ENCODE measurements around the gene SLC41A1. TPM values are rescaled to one million over a fixed set of nuclear protein-coding genes. Genes with fewer than 3 reads are reported as not detected.

SLC41A1 gene
- total RNA-seq, 1 donor from 2014 or later: 16.8 TPM

DNA sequence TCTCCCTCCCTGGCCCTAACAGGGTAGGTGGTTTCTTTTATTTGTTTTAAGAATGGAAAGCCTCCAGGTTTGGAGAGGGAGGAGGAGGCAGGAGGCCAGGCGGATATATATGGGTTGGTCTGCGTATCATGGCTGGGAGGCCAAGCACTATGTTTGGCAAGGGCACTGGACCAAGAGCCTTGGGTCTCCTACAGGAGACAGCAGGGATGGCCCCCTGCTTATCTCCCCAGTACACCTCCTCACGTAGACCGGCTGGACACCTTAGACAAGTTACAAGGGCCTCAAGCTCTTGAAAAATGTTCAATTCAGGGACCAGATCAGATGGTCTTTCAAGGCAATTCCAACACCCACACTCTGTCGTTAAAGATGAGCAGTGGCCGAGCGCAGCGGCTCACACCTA is 10.9 kb downstream of the SLC41A1 start:
- TF ChIP-seq, protein P1, sequence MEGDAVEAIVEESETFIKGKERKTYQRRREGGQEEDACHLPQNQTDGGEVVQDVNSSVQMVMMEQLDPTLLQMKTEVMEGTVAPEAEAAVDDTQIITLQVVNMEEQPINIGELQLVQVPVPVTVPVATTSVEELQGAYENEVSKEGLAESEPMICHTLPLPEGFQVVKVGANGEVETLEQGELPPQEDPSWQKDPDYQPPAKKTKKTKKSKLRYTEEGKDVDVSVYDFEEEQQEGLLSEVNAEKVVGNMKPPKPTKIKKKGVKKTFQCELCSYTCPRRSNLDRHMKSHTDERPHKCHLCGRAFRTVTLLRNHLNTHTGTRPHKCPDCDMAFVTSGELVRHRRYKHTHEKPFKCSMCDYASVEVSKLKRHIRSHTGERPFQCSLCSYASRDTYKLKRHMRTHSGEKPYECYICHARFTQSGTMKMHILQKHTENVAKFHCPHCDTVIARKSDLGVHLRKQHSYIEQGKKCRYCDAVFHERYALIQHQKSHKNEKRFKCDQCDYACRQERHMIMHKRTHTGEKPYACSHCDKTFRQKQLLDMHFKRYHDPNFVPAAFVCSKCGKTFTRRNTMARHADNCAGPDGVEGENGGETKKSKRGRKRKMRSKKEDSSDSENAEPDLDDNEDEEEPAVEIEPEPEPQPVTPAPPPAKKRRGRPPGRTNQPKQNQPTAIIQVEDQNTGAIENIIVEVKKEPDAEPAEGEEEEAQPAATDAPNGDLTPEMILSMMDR (IDR thresholded peaks at IDR 0.05; ENCODE audit: unreplicated experiment): no peak
- no peak overlapping the region for H3K4me3 Mint-ChIP-seq (ENCODE audit: low read depth)
- no peaks in the 10 kb centered on the region for H3K27me3 Mint-ChIP-seq
- peaks cover 12% of the 10 kb centered on the region for H3K36me3 Mint-ChIP-seq (ENCODE audit: insufficient read depth)
- H3K27ac Mint-ChIP-seq: no peak overlapping the region
- no peak for DNase-seq (ENCODE audit: low spot score, unreplicated experiment)
- no peaks in the 10 kb centered on the region for H3K9me3 Mint-ChIP-seq (ENCODE audit: low read depth)
- peaks cover 5% of the 10 kb centered on the region for H3K4me1 Mint-ChIP-seq (ENCODE audit: low read depth)

- Mint-ChIP-seq H3K9me3 (ENCODE audit: low read depth) (no peaks in the 10 kb centered on the region), H3K36me3 (ENCODE audit: insufficient read depth) (peaks cover 14% of the 10 kb centered on the region), H3K4me3 (ENCODE audit: low read depth) (no peak overlapping the region), H3K27me3 (no peaks in the 10 kb centered on the region), H3K4me1 (ENCODE audit: low read depth) (peaks cover 5% of the 10 kb centered on the region), H3K27ac (no peak overlapping the region)
- TF ChIP-seq, protein P1 (IDR thresholded peaks at IDR 0.05; ENCODE audit: unreplicated experiment): no peak
- no peak for DNase-seq (ENCODE audit: low spot score, unreplicated experiment)
Measured at GRCh38 chr1:205800981-205801703, 11.9 kb downstream of the SLC41A1 start.

GRCh38 chr1:205800427-205800826 is 12.6 kb downstream of the SLC41A1 start:
- TF ChIP-seq, protein P1 (IDR thresholded peaks at IDR 0.05; ENCODE audit: unreplicated experiment): no peak
- Mint-ChIP-seq H3K27ac (no peak overlapping the region), H3K27me3 (no peaks in the 10 kb centered on the region), H3K4me3 (ENCODE audit: low read depth) (no peak overlapping the region), H3K9me3 (ENCODE audit: low read depth) (no peaks in the 10 kb centered on the region), H3K4me1 (ENCODE audit: low read depth) (peaks cover 5% of the 10 kb centered on the region), H3K36me3 (ENCODE audit: insufficient read depth) (peaks cover 14% of the 10 kb centered on the region)
- DNase-seq (ENCODE audit: low spot score, unreplicated experiment): no peak

- DNase-seq (ENCODE audit: low spot score, unreplicated experiment): no peak
- TF ChIP-seq, protein P1 (IDR thresholded peaks at IDR 0.05; ENCODE audit: unreplicated experiment): no peak
- Mint-ChIP-seq H3K27me3 (no peaks in the 10 kb centered on the region), H3K4me1 (ENCODE audit: low read depth) (peaks cover 5% of the 10 kb centered on the region), H3K4me3 (ENCODE audit: low read depth) (no peak overlapping the region), H3K9me3 (ENCODE audit: low read depth) (no peaks in the 10 kb centered on the region), H3K27ac (no peak overlapping the region), H3K36me3 (ENCODE audit: insufficient read depth) (peaks cover 15% of the 10 kb centered on the region)
Measured at GRCh38 chr1:205798577-205798976, 14.4 kb downstream of the SLC41A1 start.

DNA sequence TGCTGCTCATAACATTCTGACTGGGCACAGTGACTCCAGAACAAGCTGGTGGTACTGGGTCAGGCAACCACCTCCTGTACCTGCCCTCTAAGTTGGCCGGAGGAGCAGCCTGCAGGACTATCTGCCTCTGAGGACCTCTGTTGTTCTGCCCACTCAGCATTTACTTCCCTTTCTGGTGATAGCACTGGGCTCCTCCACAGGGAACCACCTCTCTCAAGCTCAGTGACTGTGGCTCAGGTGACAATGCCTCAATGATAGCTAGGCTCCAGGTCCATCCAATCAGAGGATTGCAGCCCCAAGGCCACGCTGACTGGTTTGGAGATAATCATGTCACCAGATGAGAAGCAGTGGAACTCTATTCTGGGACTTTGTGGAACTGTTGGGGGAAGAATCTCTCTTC is 15.8 kb downstream of the SLC41A1 start:
- H3K9me3 Mint-ChIP-seq (ENCODE audit: low read depth): no peaks in the 10 kb centered on the region
- no peak overlapping the region for H3K27ac Mint-ChIP-seq
- no peak overlapping the region for H3K4me3 Mint-ChIP-seq (ENCODE audit: low read depth)
- TF ChIP-seq, protein P1 (IDR thresholded peaks at IDR 0.05; ENCODE audit: unreplicated experiment): no peak
- no peaks in the 10 kb centered on the region for H3K27me3 Mint-ChIP-seq
- no peak for DNase-seq (ENCODE audit: low spot score, unreplicated experiment)
- peaks cover 7% of the 10 kb centered on the region for H3K4me1 Mint-ChIP-seq (ENCODE audit: low read depth)
- peaks cover 15% of the 10 kb centered on the region for H3K36me3 Mint-ChIP-seq (ENCODE audit: insufficient read depth)

Data from progenitor cell of endocrine pancreas (in vitro differentiated cells).